GM12874 (cell line): ENCODE results near the gene LRRC8E.

ENCODE experiments used
- CTCF ChIP-seq: IDR thresholded peaks from 2 replicates; pipeline ENCODE4 v1.5.1; 2011; ENCODE audit warnings: low read depth, mild to moderate bottlenecking, control low read depth, low read length, moderate library complexity; ENCODE audit not compliant: insufficient read depth

The LRRC8E gene

GRCh38 chr19:7867092-7867844 is 21.0 kb upstream of the LRRC8E start:
- no peak for TF ChIP-seq CTCF

GRCh38 chr19:7868326-7868670 is 20.0 kb upstream of the LRRC8E start:
- no peak for TF ChIP-seq CTCF

GRCh38 chr19:7868671-7869452 is 19.4 kb upstream of the LRRC8E start:
- peak; percentile 86 for TF ChIP-seq CTCF

GRCh38 chr19:7869453-7869909 is 18.8 kb upstream of the LRRC8E start:
- no peak for TF ChIP-seq CTCF

GRCh38 chr19:7869910-7870511 is 18.3 kb upstream of the LRRC8E start:
- no peak for TF ChIP-seq CTCF

GRCh38 chr19:7870571-7871436 is 17.5 kb upstream of the LRRC8E start:
- no peak for TF ChIP-seq CTCF
